ENCODE results near the gene ATL1. TPM values are rescaled to one million over a fixed set of nuclear protein-coding genes. Genes with fewer than 3 reads are reported as not detected.

ATL1 gene
- total and polyA plus RNA-seq, 2 of the 13 experiments (the other 11 are each of a cell fraction or from before 2014, with no cell fraction given) = 0.60 to 0.65 TPM

DNA sequence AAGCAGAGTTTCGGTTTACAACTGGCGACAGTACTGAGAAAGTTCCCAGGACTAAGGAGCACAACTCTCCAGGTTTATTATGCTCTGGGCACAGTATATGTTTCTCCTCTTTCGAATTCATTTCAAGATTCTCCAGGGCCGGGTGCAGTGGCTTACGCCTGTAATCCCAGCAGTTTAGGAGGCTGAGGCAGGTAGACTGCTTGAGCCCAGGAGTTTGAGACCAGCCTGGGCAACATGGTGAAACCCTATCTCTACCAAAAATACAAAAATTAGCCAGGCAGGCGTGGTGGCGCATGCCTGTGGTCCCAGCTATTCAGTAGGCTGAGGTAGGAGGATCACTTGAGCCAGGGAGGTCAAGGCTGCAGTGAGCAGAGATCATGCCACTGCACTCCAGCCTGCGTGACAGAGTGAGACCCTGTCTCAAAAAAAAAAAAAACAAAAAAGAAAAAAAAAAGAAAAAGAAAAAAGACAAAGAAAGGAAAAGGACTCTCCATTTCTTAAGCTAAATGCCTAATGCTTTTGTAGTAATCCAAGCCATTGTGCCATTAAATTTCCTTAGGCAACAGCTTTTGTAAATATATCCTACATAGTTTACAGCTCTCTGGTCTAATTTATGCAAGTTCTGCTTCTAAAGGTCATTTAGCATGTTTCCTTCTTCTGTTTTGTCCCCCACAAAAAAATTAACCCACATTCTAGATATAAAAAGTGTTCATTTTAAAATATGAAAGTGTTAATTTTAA is 34.8 kb downstream of the ATL1 start (continued):
- TF ChIP-seq, protein P1, sequence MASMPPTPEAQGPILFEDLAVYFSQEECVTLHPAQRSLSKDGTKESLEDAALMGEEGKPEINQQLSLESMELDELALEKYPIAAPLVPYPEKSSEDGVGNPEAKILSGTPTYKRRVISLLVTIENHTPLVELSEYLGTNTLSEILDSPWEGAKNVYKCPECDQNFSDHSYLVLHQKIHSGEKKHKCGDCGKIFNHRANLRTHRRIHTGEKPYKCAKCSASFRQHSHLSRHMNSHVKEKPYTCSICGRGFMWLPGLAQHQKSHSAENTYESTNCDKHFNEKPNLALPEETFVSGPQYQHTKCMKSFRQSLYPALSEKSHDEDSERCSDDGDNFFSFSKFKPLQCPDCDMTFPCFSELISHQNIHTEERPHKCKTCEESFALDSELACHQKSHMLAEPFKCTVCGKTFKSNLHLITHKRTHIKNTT (CRISPR knock-in tag; IDR thresholded peaks at IDR 0.05) = no peak
- TF ChIP-seq KDM5A (IDR thresholded peaks at IDR 0.05; ENCODE audit: borderline replicate concordance, low read length) (no peak), ZNF501 (CRISPR knock-in tag; IDR thresholded peaks at IDR 0.05) (0 out of 2 replicates have a peak, but pooled peaks have one; percentile 16), ZNF552 (CRISPR knock-in tag; IDR thresholded peaks at IDR 0.05; ENCODE audit: borderline replicate concordance) (no peak), MBD4 (IDR thresholded peaks at IDR 0.05; ENCODE audit: borderline replicate concordance, low read length) (no peak), HOXA3 (CRISPR knock-in tag; IDR thresholded peaks at IDR 0.05) (peak; percentile 31; the same call in 1 of the 2 replicates), SRSF9 (IDR thresholded peaks at IDR 0.05; ENCODE audit: borderline replicate concordance, insufficient read depth, low read depth, low read length, poor library complexity, severe bottlenecking) (no peak), ZFP82 (CRISPR knock-in tag; IDR thresholded peaks at IDR 0.05; ENCODE audit: borderline replicate concordance) (no peak), AGO2 (optimal IDR thresholded peaks at IDR 0.05; ENCODE audit: low read depth, low read length) (no peak), ZSCAN12 (CRISPR knock-in tag; IDR thresholded peaks at IDR 0.05) (no peak), THYN1 (CRISPR knock-in tag; IDR thresholded peaks at IDR 0.05; ENCODE audit: borderline replicate concordance, low read depth) (no peak), HNF4G (IDR thresholded peaks at IDR 0.05; ENCODE audit: borderline replicate concordance, low read depth, low read length) (no peak), HNF4G (CRISPR knock-in tag; IDR thresholded peaks at IDR 0.05; ENCODE audit: borderline replicate concordance, low read depth) (no peak), FLYWCH1 (CRISPR knock-in tag; IDR thresholded peaks at IDR 0.05) (no peak)
- TF ChIP-seq, protein P2, sequence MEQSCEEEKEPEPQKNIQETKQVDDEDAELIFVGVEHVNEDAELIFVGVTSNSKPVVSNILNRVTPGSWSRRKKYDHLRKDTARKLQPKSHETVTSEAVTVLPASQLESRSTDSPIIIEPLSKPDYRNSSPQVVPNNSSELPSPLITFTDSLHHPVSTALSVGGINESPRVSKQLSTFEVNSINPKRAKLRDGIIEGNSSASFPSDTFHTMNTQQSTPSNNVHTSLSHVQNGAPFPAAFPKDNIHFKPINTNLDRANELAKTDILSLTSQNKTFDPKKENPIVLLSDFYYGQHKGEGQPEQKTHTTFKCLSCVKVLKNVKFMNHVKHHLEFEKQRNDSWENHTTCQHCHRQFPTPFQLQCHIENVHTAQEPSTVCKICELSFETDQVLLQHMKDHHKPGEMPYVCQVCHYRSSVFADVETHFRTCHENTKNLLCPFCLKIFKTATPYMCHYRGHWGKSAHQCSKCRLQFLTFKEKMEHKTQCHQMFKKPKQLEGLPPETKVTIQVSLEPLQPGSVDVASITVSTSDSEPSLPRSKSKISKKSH (CRISPR knock-in tag; IDR thresholded peaks at IDR 0.05; ENCODE audit: borderline replicate concordance) = no peak
- TF ChIP-seq, protein P3, sequence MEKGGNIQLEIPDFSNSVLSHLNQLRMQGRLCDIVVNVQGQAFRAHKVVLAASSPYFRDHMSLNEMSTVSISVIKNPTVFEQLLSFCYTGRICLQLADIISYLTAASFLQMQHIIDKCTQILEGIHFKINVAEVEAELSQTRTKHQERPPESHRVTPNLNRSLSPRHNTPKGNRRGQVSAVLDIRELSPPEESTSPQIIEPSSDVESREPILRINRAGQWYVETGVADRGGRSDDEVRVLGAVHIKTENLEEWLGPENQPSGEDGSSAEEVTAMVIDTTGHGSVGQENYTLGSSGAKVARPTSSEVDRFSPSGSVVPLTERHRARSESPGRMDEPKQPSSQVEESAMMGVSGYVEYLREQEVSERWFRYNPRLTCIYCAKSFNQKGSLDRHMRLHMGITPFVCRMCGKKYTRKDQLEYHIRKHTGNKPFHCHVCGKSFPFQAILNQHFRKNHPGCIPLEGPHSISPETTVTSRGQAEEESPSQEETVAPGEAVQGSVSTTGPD (CRISPR knock-in tag; IDR thresholded peaks at IDR 0.05) = peak; percentile 87; the same call in 1 of the 2 replicates
- TF ChIP-seq, protein P4, sequence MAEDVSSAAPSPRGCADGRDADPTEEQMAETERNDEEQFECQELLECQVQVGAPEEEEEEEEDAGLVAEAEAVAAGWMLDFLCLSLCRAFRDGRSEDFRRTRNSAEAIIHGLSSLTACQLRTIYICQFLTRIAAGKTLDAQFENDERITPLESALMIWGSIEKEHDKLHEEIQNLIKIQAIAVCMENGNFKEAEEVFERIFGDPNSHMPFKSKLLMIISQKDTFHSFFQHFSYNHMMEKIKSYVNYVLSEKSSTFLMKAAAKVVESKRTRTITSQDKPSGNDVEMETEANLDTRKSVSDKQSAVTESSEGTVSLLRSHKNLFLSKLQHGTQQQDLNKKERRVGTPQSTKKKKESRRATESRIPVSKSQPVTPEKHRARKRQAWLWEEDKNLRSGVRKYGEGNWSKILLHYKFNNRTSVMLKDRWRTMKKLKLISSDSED (CRISPR knock-in tag; IDR thresholded peaks at IDR 0.05) = no peak
- TF ChIP-seq, protein P5, sequence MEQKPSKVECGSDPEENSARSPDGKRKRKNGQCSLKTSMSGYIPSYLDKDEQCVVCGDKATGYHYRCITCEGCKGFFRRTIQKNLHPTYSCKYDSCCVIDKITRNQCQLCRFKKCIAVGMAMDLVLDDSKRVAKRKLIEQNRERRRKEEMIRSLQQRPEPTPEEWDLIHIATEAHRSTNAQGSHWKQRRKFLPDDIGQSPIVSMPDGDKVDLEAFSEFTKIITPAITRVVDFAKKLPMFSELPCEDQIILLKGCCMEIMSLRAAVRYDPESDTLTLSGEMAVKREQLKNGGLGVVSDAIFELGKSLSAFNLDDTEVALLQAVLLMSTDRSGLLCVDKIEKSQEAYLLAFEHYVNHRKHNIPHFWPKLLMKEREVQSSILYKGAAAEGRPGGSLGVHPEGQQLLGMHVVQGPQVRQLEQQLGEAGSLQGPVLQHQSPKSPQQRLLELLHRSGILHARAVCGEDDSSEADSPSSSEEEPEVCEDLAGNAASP (CRISPR knock-in tag; IDR thresholded peaks at IDR 0.05; ENCODE audit: borderline replicate concordance) = no peak
- TF ChIP-seq, protein P6, sequence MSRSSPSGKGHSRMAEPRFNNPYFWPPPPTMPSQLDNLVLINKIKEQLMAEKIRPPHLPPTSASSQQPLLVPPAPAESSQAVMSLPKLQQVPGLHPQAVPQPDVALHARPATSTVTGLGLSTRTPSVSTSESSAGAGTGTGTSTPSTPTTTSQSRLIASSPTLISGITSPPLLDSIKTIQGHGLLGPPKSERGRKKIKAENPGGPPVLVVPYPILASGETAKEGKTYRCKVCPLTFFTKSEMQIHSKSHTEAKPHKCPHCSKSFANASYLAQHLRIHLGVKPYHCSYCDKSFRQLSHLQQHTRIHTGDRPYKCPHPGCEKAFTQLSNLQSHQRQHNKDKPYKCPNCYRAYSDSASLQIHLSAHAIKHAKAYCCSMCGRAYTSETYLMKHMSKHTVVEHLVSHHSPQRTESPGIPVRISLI (CRISPR knock-in tag; IDR thresholded peaks at IDR 0.05; ENCODE audit: borderline replicate concordance) = peak; percentile 50; the same call in 1 of the 2 replicates

Measured in HepG2 (cell line).